ENCODE data around the gene MARK2. TPM values are rescaled to one million over a fixed set of nuclear protein-coding genes. Genes with fewer than 3 reads are reported as not detected.
A peak's percentile ranks its signal among the peaks of the same experiment; 100 is the strongest.

The MARK2 gene
- total RNA-seq, 1 experiment from 2014 or later = 22.1 TPM

GRCh38 chr11:63912678-63913077, 73.8 kb downstream of the MARK2 start:
- no peak for DNase-seq
- no peaks in the 10 kb centered on the region for H3K9me3 ChIP-seq (ENCODE audit: low read length)
- H3K4me1 ChIP-seq (ENCODE audit: low read length) = peaks cover 12% of the 10 kb centered on the region
- no peaks in the 10 kb centered on the region for H3K27me3 ChIP-seq (ENCODE audit: low read length)
- no peak overlapping the region for H3K27ac ChIP-seq (ENCODE audit: low read length)
- H4K20me1 ChIP-seq (ENCODE audit: insufficient read depth, low read depth, low read length) = no peaks in the 10 kb centered on the region
- no peak overlapping the region for H3K4me2 ChIP-seq (ENCODE audit: low read depth, low read length, poor library complexity, severe bottlenecking)
- no peaks in the 10 kb centered on the region for H3K36me3 ChIP-seq (ENCODE audit: insufficient read depth, low read length)
- no peak overlapping the region for H2AFZ ChIP-seq (ENCODE audit: low read length)
- no peak overlapping the region for H3K9ac ChIP-seq (ENCODE audit: low read length)
- no peaks in the 10 kb centered on the region for H3K79me2 ChIP-seq (ENCODE audit: low read length)
- no peak overlapping the region for H3K4me3 ChIP-seq (ENCODE audit: low read length)
- no peaks in the 10 kb centered on the region for H3K9me2 ChIP-seq (replicated peaks; ENCODE audit: insufficient read depth, low read length)

- Histone ChIP-seq H3K4me2 (ENCODE audit: low read depth, low read length, poor library complexity, severe bottlenecking) (no peak overlapping the region), H2AFZ (ENCODE audit: low read length) (no peak overlapping the region), H3K4me1 (ENCODE audit: low read length) (peaks cover 27% of the 10 kb centered on the region), H3K27ac (ENCODE audit: low read length) (no peak overlapping the region), H3K9me3 (ENCODE audit: low read length) (no peaks in the 10 kb centered on the region), H3K4me3 (ENCODE audit: low read length) (no peak overlapping the region), H3K9me2 (replicated peaks; ENCODE audit: insufficient read depth, low read length) (no peaks in the 10 kb centered on the region), H3K9ac (ENCODE audit: low read length) (no peak overlapping the region), H3K79me2 (ENCODE audit: low read length) (no peaks in the 10 kb centered on the region), H3K27me3 (ENCODE audit: low read length) (no peaks in the 10 kb centered on the region), H4K20me1 (ENCODE audit: insufficient read depth, low read depth, low read length) (no peaks in the 10 kb centered on the region), H3K36me3 (ENCODE audit: insufficient read depth, low read length) (no peaks in the 10 kb centered on the region)
- no peak for DNase-seq
Observed at GRCh38 chr11:63913866-63914830, 75.2 kb downstream of the MARK2 start.

DNA sequence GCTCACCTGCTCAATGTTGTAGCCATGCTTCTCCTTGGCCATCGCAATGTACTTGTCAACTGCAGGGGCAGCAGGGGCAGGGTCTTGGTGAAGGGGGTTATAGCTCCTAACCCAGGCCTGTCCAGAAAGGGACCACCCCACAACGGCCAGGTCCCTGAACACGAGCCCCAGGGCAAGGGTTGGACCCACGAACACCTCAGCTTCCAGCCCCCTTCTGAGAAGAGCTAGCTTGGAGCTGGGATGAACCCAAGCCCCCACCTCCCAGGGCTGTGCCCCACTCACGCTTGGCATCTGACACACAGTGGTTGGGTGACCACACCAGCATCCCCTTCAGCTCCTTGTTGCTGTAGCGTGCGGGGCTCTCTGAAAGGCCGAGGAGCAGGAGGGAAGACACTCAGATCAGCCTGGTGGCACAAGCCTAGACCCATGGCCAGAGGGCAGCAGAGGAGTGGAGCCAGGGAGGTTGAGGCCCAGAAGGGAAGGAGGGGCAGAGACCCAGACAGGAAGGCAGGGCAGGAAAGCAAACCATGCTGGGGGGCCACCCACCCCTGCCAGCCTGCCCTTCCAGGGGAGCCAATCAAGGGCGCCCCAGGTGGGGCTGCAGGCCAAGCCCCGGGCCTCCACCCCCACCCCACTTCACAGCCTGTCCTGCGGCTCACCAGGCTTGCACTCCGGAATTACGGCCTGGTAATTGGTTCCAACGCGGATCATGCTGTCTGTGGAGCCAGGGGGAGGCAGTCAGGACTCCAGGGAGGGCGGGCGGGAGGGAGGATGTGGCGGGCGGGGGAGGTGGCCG, 76.2 kb downstream of the MARK2 start:
- H3K9ac ChIP-seq (ENCODE audit: low read length) = no peak overlapping the region
- H3K27ac ChIP-seq (ENCODE audit: low read length) = no peak overlapping the region
- H3K9me2 ChIP-seq (replicated peaks; ENCODE audit: insufficient read depth, low read length) = no peaks in the 10 kb centered on the region
- no peak overlapping the region for H2AFZ ChIP-seq (ENCODE audit: low read length)
- H3K27me3 ChIP-seq (ENCODE audit: low read length) = no peaks in the 10 kb centered on the region
- no peak for DNase-seq
- peaks cover 30% of the 10 kb centered on the region for H3K4me1 ChIP-seq (ENCODE audit: low read length)
- no peak overlapping the region for H3K4me2 ChIP-seq (ENCODE audit: low read depth, low read length, poor library complexity, severe bottlenecking)
- H3K36me3 ChIP-seq (ENCODE audit: insufficient read depth, low read length) = no peaks in the 10 kb centered on the region
- no peaks in the 10 kb centered on the region for H3K79me2 ChIP-seq (ENCODE audit: low read length)
- H4K20me1 ChIP-seq (ENCODE audit: insufficient read depth, low read depth, low read length) = no peaks in the 10 kb centered on the region
- no peaks in the 10 kb centered on the region for H3K9me3 ChIP-seq (ENCODE audit: low read length)
- no peak overlapping the region for H3K4me3 ChIP-seq (ENCODE audit: low read length)

- H3K4me1 ChIP-seq (ENCODE audit: low read length) = peaks cover 30% of the 10 kb centered on the region
- peak overlapping the region; percentile 61 for H3K9ac ChIP-seq (ENCODE audit: low read length)
- no peak overlapping the region for H2AFZ ChIP-seq (ENCODE audit: low read length)
- no peaks in the 10 kb centered on the region for H3K79me2 ChIP-seq (ENCODE audit: low read length)
- no peak for DNase-seq
- H4K20me1 ChIP-seq (ENCODE audit: insufficient read depth, low read depth, low read length) = no peaks in the 10 kb centered on the region
- H3K27ac ChIP-seq (ENCODE audit: low read length) = no peak overlapping the region
- H3K4me2 ChIP-seq (ENCODE audit: low read depth, low read length, poor library complexity, severe bottlenecking) = peak overlapping the region; percentile 76
- H3K4me3 ChIP-seq (ENCODE audit: low read length) = peak overlapping the region; percentile 63
- H3K36me3 ChIP-seq (ENCODE audit: insufficient read depth, low read length) = no peaks in the 10 kb centered on the region
- H3K9me2 ChIP-seq (replicated peaks; ENCODE audit: insufficient read depth, low read length) = no peaks in the 10 kb centered on the region
- no peaks in the 10 kb centered on the region for H3K9me3 ChIP-seq (ENCODE audit: low read length)
- no peaks in the 10 kb centered on the region for H3K27me3 ChIP-seq (ENCODE audit: low read length)
Observed at GRCh38 chr11:63915961-63916836, 77.3 kb downstream of the MARK2 start.

DNA sequence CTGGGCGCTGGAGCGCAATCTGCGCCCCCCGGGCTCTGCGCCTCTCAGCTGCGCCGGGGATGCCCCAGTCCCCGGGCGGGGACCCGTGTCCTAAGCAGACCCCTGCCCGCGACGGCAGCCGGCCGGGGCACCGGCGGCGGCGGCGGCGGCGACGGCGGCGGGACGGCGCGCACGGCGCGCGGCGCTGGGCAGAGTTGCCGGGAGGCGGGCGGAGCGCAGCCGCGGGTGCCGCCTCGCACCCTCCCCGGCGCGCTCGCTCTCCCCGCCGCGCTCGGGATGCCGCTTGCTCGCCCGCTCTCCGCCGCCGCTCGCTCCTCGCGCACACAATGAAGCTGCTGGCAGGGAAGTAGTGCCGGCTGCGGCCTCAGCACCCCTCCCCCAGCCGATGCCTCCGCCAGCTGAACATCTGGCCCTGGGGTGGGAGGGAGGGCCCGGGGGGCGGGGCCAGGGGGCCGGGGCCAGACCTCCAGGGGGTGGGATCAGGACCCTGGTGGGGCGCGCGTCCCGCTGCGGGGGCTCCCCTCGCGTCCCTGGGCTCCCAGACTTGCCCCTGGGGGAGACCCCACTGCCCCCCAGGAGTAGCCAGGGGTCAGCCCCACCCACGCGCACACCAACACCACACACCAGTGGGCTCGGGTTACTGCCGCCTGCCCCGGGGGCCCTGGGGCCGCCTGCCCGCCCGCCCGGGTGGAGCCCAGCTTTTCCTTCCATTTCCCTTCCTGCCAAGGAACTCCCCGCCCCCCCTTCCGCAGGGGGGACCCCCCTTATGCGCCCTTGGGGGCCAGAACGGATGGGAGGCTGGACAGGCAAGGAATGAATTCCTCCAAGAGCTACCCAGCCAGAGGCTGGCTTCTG, 78.2 kb downstream of the MARK2 start, which contains the start of gene RCOR2:
RCOR2 (minus strand) TSS at position 328 of the 855 bp plus-strand sequence. CDS start 708 bp downstream, outside the sequence.
- Histone ChIP-seq H3K9me3 (ENCODE audit: low read length) (no peaks in the 10 kb centered on the region), H3K4me2 (ENCODE audit: low read depth, low read length, poor library complexity, severe bottlenecking) (peak within 1 kb of the TSS; percentile 93), H3K27me3 (ENCODE audit: low read length) (no peaks in the 10 kb centered on the region), H3K36me3 (ENCODE audit: insufficient read depth, low read length) (no peaks in the 10 kb centered on the region), H3K4me1 (ENCODE audit: low read length) (peaks cover 30% of the 10 kb centered on the region), H3K27ac (ENCODE audit: low read length) (no peak within 1 kb of the TSS), H3K79me2 (ENCODE audit: low read length) (no peaks in the 10 kb centered on the region), H3K9ac (ENCODE audit: low read length) (peak within 1 kb of the TSS; percentile 75), H3K4me3 (ENCODE audit: low read length) (peak within 1 kb of the TSS; percentile 71), H2AFZ (ENCODE audit: low read length) (peak within 1 kb of the TSS; percentile 18; the same call in 1 of the 2 replicates), H3K9me2 (replicated peaks; ENCODE audit: insufficient read depth, low read length) (no peaks in the 10 kb centered on the region), H4K20me1 (ENCODE audit: insufficient read depth, low read depth, low read length) (no peaks in the 10 kb centered on the region)
- peak; percentile 95 for DNase-seq

DNA sequence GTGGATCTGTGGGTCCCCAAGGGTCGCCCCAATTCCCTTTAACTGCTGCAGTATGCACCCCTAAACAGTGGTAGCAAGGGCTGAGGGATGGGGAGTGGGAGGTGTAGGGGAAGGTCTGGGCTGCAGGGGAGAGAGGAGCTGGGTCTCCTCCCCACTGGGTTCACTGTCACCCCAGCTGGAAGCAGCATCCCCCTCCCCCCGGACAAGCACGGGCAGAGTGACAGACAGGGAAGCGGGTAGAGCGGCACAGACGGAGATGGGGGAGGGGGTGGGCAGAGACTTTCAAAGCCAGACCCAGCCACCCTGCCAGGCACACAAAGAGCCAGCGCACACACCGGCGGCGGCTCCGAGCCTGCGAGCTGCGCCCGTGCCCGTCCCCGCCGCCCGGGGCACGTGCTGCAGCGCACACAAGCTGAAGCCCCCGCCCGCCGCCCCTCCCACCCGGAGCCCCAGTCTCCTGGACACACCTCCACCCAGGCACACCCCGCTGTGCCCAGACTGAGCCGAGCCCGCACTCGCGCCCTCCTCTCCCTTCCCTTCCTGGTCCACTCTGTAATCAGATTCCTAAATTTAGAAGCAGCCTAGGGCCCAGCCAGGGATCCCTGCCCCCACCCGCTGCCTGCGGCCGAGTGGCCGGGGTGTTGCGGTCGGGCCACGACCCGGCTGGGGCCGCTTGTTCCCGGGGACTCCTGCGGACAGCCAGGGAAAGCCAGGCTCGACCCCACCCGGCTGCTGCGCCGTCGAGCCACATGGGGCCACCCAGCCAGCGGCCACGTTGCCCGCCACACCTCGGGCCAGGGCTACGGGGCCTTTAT, 79.0 kb downstream of the MARK2 start:
- H2AFZ ChIP-seq (ENCODE audit: low read length) = 0 out of 2 replicates have a peak overlapping the region, but pooled peaks have one; percentile 18

More for the DNA sequence above, 79.0 kb downstream of the MARK2 start:
- Histone ChIP-seq H3K9me3 (ENCODE audit: low read length) (no peaks in the 10 kb centered on the region), H4K20me1 (ENCODE audit: insufficient read depth, low read depth, low read length) (no peaks in the 10 kb centered on the region), H3K27ac (ENCODE audit: low read length) (no peak overlapping the region), H3K79me2 (ENCODE audit: low read length) (no peaks in the 10 kb centered on the region), H3K9me2 (replicated peaks; ENCODE audit: insufficient read depth, low read length) (no peaks in the 10 kb centered on the region), H3K4me2 (ENCODE audit: low read depth, low read length, poor library complexity, severe bottlenecking) (peak overlapping the region; percentile 93), H3K4me1 (ENCODE audit: low read length) (peaks cover 30% of the 10 kb centered on the region), H3K4me3 (ENCODE audit: low read length) (peak overlapping the region; percentile 71), H3K27me3 (ENCODE audit: low read length) (no peaks in the 10 kb centered on the region), H3K9ac (ENCODE audit: low read length) (peak overlapping the region; percentile 75), H3K36me3 (ENCODE audit: insufficient read depth, low read length) (no peaks in the 10 kb centered on the region)
- peak; percentile 74 for DNase-seq
